HCT116 (cell line): ENCODE measurements around the gene RFXANK. TPM values are rescaled to one million over a fixed set of nuclear protein-coding genes. Genes with fewer than 3 reads are reported as not detected.

ENCODE experiments used
- ATAC-seq: fragments of 200-7000 bp; cut with Tn5 transposase; 2 replicates; pipeline ENCODE4 v1.9.1; 2020; ENCODE audit warnings: mild to moderate bottlenecking, moderate library complexity
- BruUV-seq: library from RNA; stranded (reverse); fragments of 400-500 nt; replicated peaks from 2 replicates; lab custom pipeline; 2021; lab: Mats Ljungman, UMichigan
- CTCF ChIA-PET: fragments of 300-600 bp; sonication (Branson Sonifier 250); formaldehyde crosslinking; loops from one replicate; lab custom pipeline; 2021; ENCODE audit warnings: antibody characterized with exemption; lab: Charles Lee
- POLR2A ChIA-PET: fragments of 300-600, 350-600 bp; sonication (Branson Sonifier 250); formaldehyde crosslinking; loops from one replicate; lab custom pipeline; 2021; ENCODE audit warnings: antibody characterized with exemption; lab: Charles Lee
- RAD21 ChIA-PET, 2 experiments: fragments of 300-600 bp; sonication (Branson Sonifier 250); formaldehyde crosslinking; loops; one replicate each; lab custom pipeline; 2023; ENCODE audit warnings: low total read pairs in 2 of 2; ENCODE audit not compliant: uncharacterized antibody in 2 of 2, unreplicated experiment in 2 of 2, low non-redundant PET in 1 of 2; lab: Charles Lee
- DNase-seq: peaks from one replicate; pipeline ENCODE4 v3.0.0-alpha.2; 2010; ENCODE audit warnings: low read depth, low spot score
- H2AFZ ChIP-seq: fragments of 200-600 bp; shearing (Covaris generic), sonication (generic); 2 replicates; pipeline ENCODE4 v1.6.1; 2017; ENCODE audit warnings: low read depth, mixed run types, mixed read lengths, antibody characterized with exemption, low read length; ENCODE audit not compliant: poor library complexity, severe bottlenecking
- H3K27ac ChIP-seq: 2 replicates; pipeline ENCODE4 v1.5.1; 2012; ENCODE audit warnings: low read depth, low read length
- H3K27me3 ChIP-seq: fragments of 200-600 bp; sonication (generic); 2 replicates; pipeline ENCODE4 v1.6.1; 2016; ENCODE audit warnings: mixed run types, low read length, mixed read lengths; ENCODE audit not compliant: insufficient read depth
- H3K36me3 ChIP-seq, 2 experiments: fragments of 200-500 bp in 1 of 2; fragments of 200-600 bp in 1 of 2; sonication (Bioruptor generic) in 1 of 2; sonication (generic) in 1 of 2; 2 replicates each; pipeline versions ENCODE4 v1.5.1 to v1.6.1; 2014 to 2016; ENCODE audit warnings: low read length in 2 of 2, inconsistent platforms in 1 of 2, mixed read lengths in 1 of 2, mixed run types in 1 of 2; ENCODE audit not compliant: insufficient read depth in 2 of 2, control insufficient read depth in 1 of 2
- H3K4me1 ChIP-seq, 2 experiments: fragments of 200-600 bp in 1 of 2; sonication (generic) in 1 of 2; 2 replicates each; pipeline versions ENCODE4 v1.5.1 to v1.6.1; 2012 to 2017; ENCODE audit warnings: low read length in 2 of 2, inconsistent platforms in 1 of 2, mild to moderate bottlenecking in 1 of 2, mixed read lengths in 1 of 2, mixed run types in 1 of 2, moderate library complexity in 1 of 2; ENCODE audit not compliant: insufficient read depth in 2 of 2, control insufficient read depth in 1 of 2
- H3K4me2 ChIP-seq: fragments of 200-600 bp; sonication (generic); 2 replicates; pipeline ENCODE4 v1.6.1; 2017; ENCODE audit warnings: mixed run types, low read length, mixed read lengths
- H3K4me3 ChIP-seq, 2 experiments: fragments of 200-600 bp in 1 of 2; sonication (generic) in 1 of 2; replicated peaks in 1 of 2; 2 replicates each; pipeline ENCODE4 v1.5.1; 2011 to 2016; ENCODE audit warnings: low read length in 2 of 2, control low read depth in 1 of 2, low read depth in 1 of 2, mild to moderate bottlenecking in 1 of 2, mixed read lengths in 1 of 2, mixed run types in 1 of 2
- H3K79me2 ChIP-seq: fragments of 200-600 bp; sonication (generic); 2 replicates; pipeline ENCODE4 v1.6.1; 2017; ENCODE audit warnings: mild to moderate bottlenecking, mixed run types, low read length, moderate library complexity, mixed read lengths; ENCODE audit not compliant: insufficient read depth
- H3K9ac ChIP-seq: fragments of 200-600 bp; sonication (generic); 2 replicates; pipeline ENCODE4 v1.6.1; 2016; ENCODE audit warnings: low read length, mixed read lengths
- H3K9me2 ChIP-seq: fragments of 200-600 bp; sonication (generic), shearing (Covaris generic); 2 replicates; pipeline ENCODE4 v1.6.1; 2017; ENCODE audit warnings: mixed run types, mild to moderate bottlenecking, moderate library complexity; ENCODE audit not compliant: insufficient read depth
- H3K9me3 ChIP-seq, 2 experiments: fragments of 200-500 bp in 1 of 2; fragments of 200-600 bp in 1 of 2; sonication (Bioruptor generic) in 1 of 2; sonication (generic) in 1 of 2; 2 replicates each; pipeline ENCODE4 v1.6.1; 2014 to 2017; ENCODE audit warnings: low read length in 2 of 2, mixed read lengths in 2 of 2, inconsistent platforms in 1 of 2, low read depth in 1 of 2, mild to moderate bottlenecking in 1 of 2, mixed run types in 1 of 2, moderate library complexity in 1 of 2; ENCODE audit not compliant: control insufficient read depth in 1 of 2, insufficient read depth in 1 of 2
- H4K20me1 ChIP-seq: fragments of 200-600 bp; sonication (generic), shearing (Covaris generic); 2 replicates; pipeline ENCODE4 v1.6.1; 2017; ENCODE audit warnings: mixed run types, mild to moderate bottlenecking, moderate library complexity; ENCODE audit not compliant: insufficient read depth
- EGR1 ChIP-seq: IDR thresholded peaks from 2 replicates; pipeline ENCODE4 v1.6.1; 2012; ENCODE audit warnings: low read depth
- EZH2 ChIP-seq: fragments of 200-600 bp; sonication (generic); IDR thresholded peaks from 2 replicates; pipeline ENCODE4 v1.6.1; 2017; ENCODE audit warnings: antibody characterized with exemption, mixed run types
- EZH2phosphoT487 ChIP-seq: fragments of 200-600 bp; IDR thresholded peaks from 2 replicates; pipeline ENCODE4 v1.6.1; 2018; ENCODE audit warnings: antibody characterized with exemption, borderline replicate concordance
- FOSL1 ChIP-seq: IDR thresholded peaks from 2 replicates; pipeline ENCODE4 v1.6.1; 2012; ENCODE audit warnings: low read depth
- JUND ChIP-seq: IDR thresholded peaks from 2 replicates; pipeline ENCODE4 v1.6.1; 2012
- POLR2A ChIP-seq: IDR thresholded peaks from 2 replicates; pipeline ENCODE4 v1.7.0; 2011; ENCODE audit warnings: borderline replicate concordance; ENCODE audit not compliant: insufficient read depth, insufficient read length; ENCODE audit errors: extremely low read depth
- POLR2AphosphoS5 ChIP-seq: IDR thresholded peaks from 2 replicates; pipeline ENCODE4 v1.6.1; 2011; ENCODE audit warnings: mild to moderate bottlenecking, low read depth, low read length, moderate library complexity
- RAD21 ChIP-seq: IDR thresholded peaks from 2 replicates; pipeline ENCODE4 v1.6.1; 2012; ENCODE audit warnings: low read depth, mild to moderate bottlenecking
- SP1 ChIP-seq: IDR thresholded peaks from 2 replicates; pipeline ENCODE4 v1.6.1; 2012; ENCODE audit warnings: low read depth
- YY1 ChIP-seq: IDR thresholded peaks from 2 replicates; pipeline ENCODE4 v1.6.1; 2011; ENCODE audit warnings: low read length, low read depth, moderate library complexity, mild to moderate bottlenecking; ENCODE audit not compliant: insufficient replicate concordance; ENCODE audit errors: extremely low read depth
- ZNF274 ChIP-seq: fragments of 200-500 bp; sonication (Bioruptor generic); IDR thresholded peaks from 2 replicates; pipeline ENCODE4 v1.6.1; 2014; ENCODE audit warnings: mild to moderate bottlenecking, low read depth, low read length, inconsistent platforms
- intact Hi-C: fragments of 100-400 bp; cut with micrococcal nuclease; formaldehyde crosslinking; loops from 2 replicates; pipeline ENCODE4 v1.10.0; 2022
- total RNA-seq: library from RNA; stranded (reverse); gene quantifications from one replicate; pipeline ENCODE4 v1.2.1, GENCODE V29; 2021; ENCODE audit not compliant: unreplicated experiment
- TF ChIP-seq, protein P1 (sequence below): IDR thresholded peaks from 2 replicates; pipeline ENCODE4 v1.6.1; 2011; ENCODE audit warnings: mild to moderate bottlenecking, low read length, moderate library complexity; ENCODE audit not compliant: insufficient replicate concordance; ENCODE audit errors: extremely low read depth
- TF ChIP-seq, protein P2 (sequence below): IDR thresholded peaks from 2 replicates; pipeline ENCODE4 v1.6.1; 2012; ENCODE audit warnings: low read depth
- TF ChIP-seq, protein P3 (sequence below): IDR thresholded peaks from 2 replicates; pipeline ENCODE4 v1.6.1; 2012

The RFXANK gene
- total RNA-seq, 1 experiment from 2014 or later = 78.9 TPM

DNA sequence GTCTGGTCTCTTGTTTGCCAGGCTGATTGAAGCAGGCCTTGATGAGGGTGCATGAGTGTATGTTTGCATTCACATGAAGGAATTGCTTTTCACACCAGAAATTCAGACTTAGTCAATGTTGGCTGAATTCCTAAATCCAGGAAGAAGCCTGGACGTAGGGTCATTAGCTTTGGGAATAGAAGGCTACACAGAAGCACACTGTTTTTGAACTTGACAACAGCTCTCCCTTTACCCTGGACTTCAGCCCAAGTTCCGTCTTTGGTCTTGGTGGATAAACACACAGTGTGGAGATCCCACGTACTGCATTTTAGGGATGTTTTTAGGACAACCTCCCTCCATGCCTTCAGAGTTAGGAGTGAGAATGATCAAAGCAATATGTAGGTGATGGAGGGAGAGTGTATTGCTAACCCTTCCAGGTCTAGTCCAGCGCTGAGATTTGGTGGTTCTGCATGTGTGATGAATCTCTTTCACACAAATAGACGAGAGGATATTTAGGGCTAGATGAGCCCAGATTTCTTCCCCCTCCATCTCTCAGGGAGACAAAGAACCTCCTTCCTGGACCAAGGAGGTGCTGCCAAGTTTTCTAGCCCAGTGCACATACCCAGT lies 58.2 kb downstream of the RFXANK start:
- H3K9me3 ChIP-seq = no peaks in the 10 kb centered on the region
- H3K27me3 ChIP-seq = peaks cover 26% of the 10 kb centered on the region
- no peak overlapping the region for H3K4me2 ChIP-seq
- no peaks in the 10 kb centered on the region for H3K36me3 ChIP-seq
- intact Hi-C loops = no loop called here
- H3K27ac ChIP-seq = no peak overlapping the region
- CTCF ChIA-PET = no interaction called here
- no peaks in the 10 kb centered on the region for H3K4me1 ChIP-seq
- H2AFZ ChIP-seq = no peak overlapping the region
- H3K79me2 ChIP-seq = no peaks in the 10 kb centered on the region
- no peaks in the 10 kb centered on the region for H3K9me2 ChIP-seq
- no TSS peak for BruUV-seq
- POLR2A ChIA-PET = no interaction called here
- no peak overlapping the region for H3K4me3 ChIP-seq
- H4K20me1 ChIP-seq = no peaks in the 10 kb centered on the region
- no peak for DNase-seq
- no peak for ATAC-seq
- RAD21 ChIA-PET = no interaction called here
- no peak overlapping the region for H3K9ac ChIP-seq
- TF ChIP-seq, protein P1, sequence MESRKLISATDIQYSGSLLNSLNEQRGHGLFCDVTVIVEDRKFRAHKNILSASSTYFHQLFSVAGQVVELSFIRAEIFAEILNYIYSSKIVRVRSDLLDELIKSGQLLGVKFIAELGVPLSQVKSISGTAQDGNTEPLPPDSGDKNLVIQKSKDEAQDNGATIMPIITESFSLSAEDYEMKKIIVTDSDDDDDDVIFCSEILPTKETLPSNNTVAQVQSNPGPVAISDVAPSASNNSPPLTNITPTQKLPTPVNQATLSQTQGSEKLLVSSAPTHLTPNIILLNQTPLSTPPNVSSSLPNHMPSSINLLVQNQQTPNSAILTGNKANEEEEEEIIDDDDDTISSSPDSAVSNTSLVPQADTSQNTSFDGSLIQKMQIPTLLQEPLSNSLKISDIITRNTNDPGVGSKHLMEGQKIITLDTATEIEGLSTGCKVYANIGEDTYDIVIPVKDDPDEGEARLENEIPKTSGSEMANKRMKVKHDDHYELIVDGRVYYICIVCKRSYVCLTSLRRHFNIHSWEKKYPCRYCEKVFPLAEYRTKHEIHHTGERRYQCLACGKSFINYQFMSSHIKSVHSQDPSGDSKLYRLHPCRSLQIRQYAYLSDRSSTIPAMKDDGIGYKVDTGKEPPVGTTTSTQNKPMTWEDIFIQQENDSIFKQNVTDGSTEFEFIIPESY = no peak
- TF ChIP-seq JUND = no peak
- TF ChIP-seq RAD21 = no peak
- no peak for TF ChIP-seq YY1
- no peak for TF ChIP-seq POLR2A
- no peak for TF ChIP-seq SP1
- TF ChIP-seq POLR2AphosphoS5 = no peak
- TF ChIP-seq FOSL1 = no peak
- no peak for TF ChIP-seq EZH2phosphoT487
- no peak for TF ChIP-seq EZH2
- TF ChIP-seq EGR1 = no peak
- TF ChIP-seq, protein P2, sequence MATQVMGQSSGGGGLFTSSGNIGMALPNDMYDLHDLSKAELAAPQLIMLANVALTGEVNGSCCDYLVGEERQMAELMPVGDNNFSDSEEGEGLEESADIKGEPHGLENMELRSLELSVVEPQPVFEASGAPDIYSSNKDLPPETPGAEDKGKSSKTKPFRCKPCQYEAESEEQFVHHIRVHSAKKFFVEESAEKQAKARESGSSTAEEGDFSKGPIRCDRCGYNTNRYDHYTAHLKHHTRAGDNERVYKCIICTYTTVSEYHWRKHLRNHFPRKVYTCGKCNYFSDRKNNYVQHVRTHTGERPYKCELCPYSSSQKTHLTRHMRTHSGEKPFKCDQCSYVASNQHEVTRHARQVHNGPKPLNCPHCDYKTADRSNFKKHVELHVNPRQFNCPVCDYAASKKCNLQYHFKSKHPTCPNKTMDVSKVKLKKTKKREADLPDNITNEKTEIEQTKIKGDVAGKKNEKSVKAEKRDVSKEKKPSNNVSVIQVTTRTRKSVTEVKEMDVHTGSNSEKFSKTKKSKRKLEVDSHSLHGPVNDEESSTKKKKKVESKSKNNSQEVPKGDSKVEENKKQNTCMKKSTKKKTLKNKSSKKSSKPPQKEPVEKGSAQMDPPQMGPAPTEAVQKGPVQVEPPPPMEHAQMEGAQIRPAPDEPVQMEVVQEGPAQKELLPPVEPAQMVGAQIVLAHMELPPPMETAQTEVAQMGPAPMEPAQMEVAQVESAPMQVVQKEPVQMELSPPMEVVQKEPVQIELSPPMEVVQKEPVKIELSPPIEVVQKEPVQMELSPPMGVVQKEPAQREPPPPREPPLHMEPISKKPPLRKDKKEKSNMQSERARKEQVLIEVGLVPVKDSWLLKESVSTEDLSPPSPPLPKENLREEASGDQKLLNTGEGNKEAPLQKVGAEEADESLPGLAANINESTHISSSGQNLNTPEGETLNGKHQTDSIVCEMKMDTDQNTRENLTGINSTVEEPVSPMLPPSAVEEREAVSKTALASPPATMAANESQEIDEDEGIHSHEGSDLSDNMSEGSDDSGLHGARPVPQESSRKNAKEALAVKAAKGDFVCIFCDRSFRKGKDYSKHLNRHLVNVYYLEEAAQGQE = no peak
- TF ChIP-seq ZNF274 = no peak
- TF ChIP-seq, protein P3, sequence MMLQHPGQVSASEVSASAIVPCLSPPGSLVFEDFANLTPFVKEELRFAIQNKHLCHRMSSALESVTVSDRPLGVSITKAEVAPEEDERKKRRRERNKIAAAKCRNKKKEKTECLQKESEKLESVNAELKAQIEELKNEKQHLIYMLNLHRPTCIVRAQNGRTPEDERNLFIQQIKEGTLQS = no peak
